IMR-90 (cell line): ENCODE measurements around the gene TMEM117. TPM values are rescaled to one million over a fixed set of nuclear protein-coding genes. Genes with fewer than 3 reads are reported as not detected.

Experiments
- ATAC-seq: fragments of 200-7000 bp; cut with Tn5 transposase; 2 replicates; pipeline ENCODE4 v1.9.1; 2020; ENCODE audit warnings: low read depth, mild to moderate bottlenecking, moderate library complexity
- BruUV-seq: library from RNA; stranded (reverse); fragments of 400-500 nt; replicated peaks from 2 replicates; lab custom pipeline; 2021; lab: Mats Ljungman, UMichigan
- CTCF ChIA-PET: fragments of 300-600 bp; formaldehyde crosslinking; extraction: SDS; loops from one replicate; lab custom pipeline; 2021; ENCODE audit warnings: antibody characterized with exemption; lab: Yijun Ruan, JAX
- POLR2A ChIA-PET: fragments of 300-600 bp; sonication (Branson Sonifier 250); formaldehyde crosslinking; loops from one replicate; lab custom pipeline; 2022; ENCODE audit warnings: antibody characterized with exemption; ENCODE audit not compliant: unreplicated experiment; lab: Charles Lee
- DNase-seq: peaks from one replicate; pipeline ENCODE4 v3.0.0; 2013
- H2AFZ ChIP-seq: replicated peaks from 2 replicates; pipeline ENCODE3; 2013; ENCODE audit warnings: low read length, mild to moderate bottlenecking; ENCODE audit not compliant: poor library complexity
- H2AK5ac ChIP-seq: 2 replicates; pipeline ENCODE4 v1.6.1; 2013; ENCODE audit warnings: low read depth, low read length, inconsistent platforms
- H2AK9ac ChIP-seq: replicated peaks from 2 replicates; pipeline ENCODE3; 2013; ENCODE audit warnings: mild to moderate bottlenecking, low read depth, low read length, moderate library complexity; ENCODE audit not compliant: poor library complexity
- H2BK120ac ChIP-seq: 2 replicates; pipeline ENCODE4 v1.6.1; 2013; ENCODE audit warnings: low read depth, low read length, inconsistent platforms
- H2BK15ac ChIP-seq: 3 replicates; pipeline ENCODE4 v1.6.1; 2013; ENCODE audit warnings: low read depth, low read length, inconsistent platforms
- H2BK20ac ChIP-seq: 2 replicates; pipeline ENCODE4 v1.6.1; 2013; ENCODE audit warnings: low read depth, mild to moderate bottlenecking, inconsistent platforms, low read length, moderate library complexity
- H2BK5ac ChIP-seq: 2 replicates; pipeline ENCODE4 v1.6.1; 2013; ENCODE audit warnings: mild to moderate bottlenecking, low read depth, low read length, inconsistent platforms; ENCODE audit not compliant: poor library complexity, severe bottlenecking
- H3K14ac ChIP-seq: replicated peaks from 2 replicates; pipeline ENCODE4 v1.6.1; 2013; ENCODE audit warnings: low read depth, low read length, inconsistent platforms
- H3K18ac ChIP-seq: 2 replicates; pipeline ENCODE4 v1.6.1; 2013; ENCODE audit warnings: low read depth, low read length, control low read depth
- H3K23ac ChIP-seq: 2 replicates; pipeline ENCODE4 v1.6.1; 2013; ENCODE audit warnings: low read depth, low read length, inconsistent platforms
- H3K27ac ChIP-seq: 2 replicates; pipeline ENCODE4 v1.5.1; 2013; ENCODE audit warnings: mild to moderate bottlenecking, control low read depth, low read length; ENCODE audit not compliant: insufficient read depth
- H3K27me3 ChIP-seq: 2 replicates; pipeline ENCODE4 v1.6.1; 2013; ENCODE audit warnings: low read length; ENCODE audit not compliant: control insufficient read depth, insufficient read depth
- H3K36me3 ChIP-seq: 2 replicates; pipeline ENCODE4 v1.6.1; 2013; ENCODE audit warnings: low read length, mixed read lengths; ENCODE audit not compliant: control insufficient read depth, insufficient read depth
- H3K4ac ChIP-seq: 2 replicates; pipeline ENCODE4 v1.6.1; 2013; ENCODE audit warnings: low read depth, low read length, inconsistent platforms
- H3K4me1 ChIP-seq: 2 replicates; pipeline ENCODE4 v1.6.1; 2013; ENCODE audit warnings: low read length, mixed read lengths; ENCODE audit not compliant: control insufficient read depth, insufficient read depth
- H3K4me2 ChIP-seq: 2 replicates; pipeline ENCODE4 v1.6.1; 2013; ENCODE audit warnings: low read depth, mild to moderate bottlenecking, control low read depth, low read length, moderate library complexity
- H3K4me3 ChIP-seq: 2 replicates; pipeline ENCODE4 v1.5.1; 2013; ENCODE audit warnings: low read depth, mild to moderate bottlenecking, control low read depth, low read length, moderate library complexity; ENCODE audit not compliant: insufficient read depth
- H3K56ac ChIP-seq: 2 replicates; pipeline ENCODE4 v1.6.1; 2013; ENCODE audit warnings: low read length, inconsistent platforms; ENCODE audit not compliant: insufficient read depth; ENCODE audit errors: extremely low read depth
- H3K79me1 ChIP-seq, 2 experiments: 2 replicates each; pipeline ENCODE4 v1.6.1; 2013; ENCODE audit warnings: low read length in 2 of 2, inconsistent platforms in 1 of 2, low read depth in 1 of 2
- H3K9ac ChIP-seq: 2 replicates; pipeline ENCODE4 v1.6.1; 2013; ENCODE audit warnings: low read depth, low read length, control low read depth
- H3K9me1 ChIP-seq: 2 replicates; pipeline ENCODE4 v1.6.1; 2013; ENCODE audit warnings: low read length, inconsistent platforms; ENCODE audit not compliant: insufficient read depth
- H3K9me3 ChIP-seq: 2 replicates; pipeline ENCODE4 v1.6.1; 2013; ENCODE audit warnings: low read length; ENCODE audit not compliant: control insufficient read depth, insufficient read depth
- H4K20me1 ChIP-seq: 2 replicates; pipeline ENCODE4 v1.6.1; 2013; ENCODE audit warnings: low read length, inconsistent platforms; ENCODE audit not compliant: insufficient read depth
- H4K5ac ChIP-seq: 2 replicates; pipeline ENCODE4 v1.6.1; 2013; ENCODE audit warnings: mild to moderate bottlenecking, low read depth, low read length, control low read depth
- H4K8ac ChIP-seq, 2 experiments: 2 replicates each; pipeline ENCODE4 v1.6.1; 2013; ENCODE audit warnings: low read depth in 2 of 2, low read length in 2 of 2, control low read depth in 1 of 2, inconsistent platforms in 1 of 2
- H4K91ac ChIP-seq: 2 replicates; pipeline ENCODE4 v1.6.1; 2013; ENCODE audit warnings: low read depth, low read length, inconsistent platforms; ENCODE audit not compliant: insufficient read depth
- CTCF ChIP-seq: conservative IDR thresholded peaks from 2 replicates; pipeline ENCODE4 v1.5.1; 2012; ENCODE audit warnings: mild to moderate bottlenecking, low read depth, low read length, improper control_type of control experiment
- ELK1 ChIP-seq: fragments of 150-350 bp; IDR thresholded peaks from 2 replicates; pipeline ENCODE4 v1.6.1; 2016; ENCODE audit warnings: low read depth, mild to moderate bottlenecking, low read length, moderate library complexity, borderline replicate concordance
- MAZ ChIP-seq: IDR thresholded peaks from 2 replicates; pipeline ENCODE4 v1.6.1; 2012; ENCODE audit warnings: low read depth, mild to moderate bottlenecking, low read length, improper control_type of control experiment, moderate library complexity, borderline replicate concordance
- WGBS, 2 experiments: methylation state at CpG; one replicate each; pipeline versions ENCODE4 v1.1.5 to v1.1.7; 2013; ENCODE audit warnings: missing lambda C conversion rate in 2 of 2; ENCODE audit not compliant: insufficient read length in 1 of 2; ENCODE audit errors: extremely low coverage in 2 of 2; 5-methylcytosine and 5-hydroxymethylcytosine counted together
- dilution Hi-C: fragments of 300-500 bp; cut with HindIII; formaldehyde crosslinking; loops from one replicate; pipeline ENCODE4 v1.14.3; 2018; ENCODE audit warnings: low sequenced_read_pairs; ENCODE audit not compliant: unreplicated experiment
- in situ Hi-C: fragments of 300-500 bp; cut with MboI; formaldehyde crosslinking; loops from 3 replicates; pipeline ENCODE4 v1.14.3; 2019; ENCODE audit warnings: low sequenced_read_pairs, inconsistent platforms, mixed read lengths
- intact Hi-C: fragments of 100-400 bp; cut with micrococcal nuclease; formaldehyde crosslinking; loops from 2 replicates; pipeline ENCODE4 v1.10.0; 2022
- polyA plus RNA-seq, 3 experiments: library from polyadenylated mRNA; depleted of rRNA; stranded (reverse); fragments of >200 nt; gene quantifications; 2 replicates each; pipeline ENCODE4 v1.2.3, GENCODE V29; 2012; ENCODE audit warnings: low replicate concordance in 1 of 3
- total RNA-seq: library from RNA; depleted of rRNA; stranded (reverse); fragments of >200 nt; gene quantifications from 2 replicates; pipeline ENCODE4 v1.2.3, GENCODE V29; 2012

Gene TMEM117
- total and polyA plus RNA-seq, 2 of the 4 experiments (the other 2 are of a cell fraction) = 8.7 to 21.0 TPM

DNA sequence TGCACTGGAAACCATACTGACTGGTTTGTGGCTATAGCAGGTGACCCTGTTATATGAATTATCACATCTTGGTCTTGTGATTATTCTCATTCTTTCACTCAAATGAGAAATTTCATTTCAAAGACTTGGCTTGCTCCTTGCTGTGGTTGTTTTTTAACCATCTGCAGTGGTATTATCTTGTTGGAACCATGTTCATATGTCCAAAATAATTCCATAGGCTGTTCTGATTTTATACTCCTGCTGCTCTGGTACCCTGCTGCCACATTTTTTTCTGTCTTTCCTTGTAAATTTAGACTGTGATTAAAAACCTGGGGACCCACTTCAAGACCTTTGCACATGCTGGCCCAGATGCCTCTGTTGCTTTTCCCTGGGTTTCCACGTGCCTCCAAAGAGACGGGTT lies 190.2 kb downstream of the TMEM117 start:
- no peaks in the 10 kb centered on the region for H3K36me3 ChIP-seq
- no peak overlapping the region for H3K4me2 ChIP-seq

More for the DNA sequence above, 190.2 kb downstream of the TMEM117 start:
- H4K91ac ChIP-seq = no peak overlapping the region
- no peaks in the 10 kb centered on the region for H3K79me1 ChIP-seq
- H3K9ac ChIP-seq = no peak overlapping the region
- no CpG with 5 or more reads among the region's 2 CpGs for WGBS, 2 experiments
- ChIA-PET CTCF (no interaction called here), POLR2A (no interaction called here)
- no peak overlapping the region for H4K8ac ChIP-seq
- no peak overlapping the region for H3K23ac ChIP-seq
- H2AFZ ChIP-seq = no peak overlapping the region
- no peak overlapping the region for H2AK9ac ChIP-seq
- H2BK20ac ChIP-seq = no peak overlapping the region
- H4K20me1 ChIP-seq = no peaks in the 10 kb centered on the region
- no peak overlapping the region for H3K4me3 ChIP-seq
- no peak overlapping the region for H2BK120ac ChIP-seq
- in situ Hi-C loops = no loop called here
- no peaks in the 10 kb centered on the region for H3K27me3 ChIP-seq
- DNase-seq (no peak), ATAC-seq (no peak)
- no peaks in the 10 kb centered on the region for H3K4me1 ChIP-seq
- dilution Hi-C loops = no loop called here
- no peak for TF ChIP-seq ELK1
- no peak for TF ChIP-seq CTCF
- TF ChIP-seq MAZ = no peak
- no peak overlapping the region for H2AK5ac ChIP-seq
- H3K27ac ChIP-seq = no peak overlapping the region
- H3K9me3 ChIP-seq = no peaks in the 10 kb centered on the region
- no peak overlapping the region for H3K4ac ChIP-seq
- H2BK5ac ChIP-seq = no peak overlapping the region
- BruUV-seq = no TSS peak
- H3K18ac ChIP-seq = no peak overlapping the region
- no peaks in the 10 kb centered on the region for H3K9me1 ChIP-seq
- no peak overlapping the region for H2BK15ac ChIP-seq
- H3K14ac ChIP-seq = no peak overlapping the region
- intact Hi-C loops = no loop called here
- H3K56ac ChIP-seq = no peak overlapping the region
- H4K5ac ChIP-seq = no peak overlapping the region
